ENCODE results near the gene NPC1.

Gene NPC1

GRCh38 chr18:23531912-23532311 is 54.4 kb downstream of the NPC1 start:
- no peak for DNase-seq (ENCODE audit: low read depth)
- in situ Hi-C loops (cut with HindIII; ENCODE audit: low sequenced_read_pairs), result loop anchor here (10.0 kb wide), 1 partner anchor 63 kb away; no protein-coding TSS in a partner anchor
- no peak for TF ChIP-seq CTCF (IDR thresholded peaks at IDR 0.05; ENCODE audit: low read depth, low read length, missing control alignments)
- H3K4me3 ChIP-seq (ENCODE audit: low read depth, low read length), result no peak overlapping the region

- in situ Hi-C loops (cut with HindIII; ENCODE audit: low sequenced_read_pairs), result loop anchor here (10.0 kb wide), 1 partner anchor 65 kb away; no protein-coding TSS in a partner anchor
- H3K4me3 ChIP-seq (ENCODE audit: low read depth, low read length), result no peak overlapping the region
- DNase-seq (ENCODE audit: low read depth), result no peak
- TF ChIP-seq CTCF (IDR thresholded peaks at IDR 0.05; ENCODE audit: low read depth, low read length, missing control alignments), result no peak
These were observed 56.1 kb downstream of the NPC1 start for GRCh38 chr18:23530195-23530594.

GRCh38 chr18:23529604-23530003 is 56.7 kb downstream of the NPC1 start:
- TF ChIP-seq CTCF (IDR thresholded peaks at IDR 0.05; ENCODE audit: low read depth, low read length, missing control alignments), result no peak
- in situ Hi-C loops (cut with HindIII; ENCODE audit: low sequenced_read_pairs), result loop anchor here (10.0 kb wide), 1 partner anchor 65 kb away; no protein-coding TSS in a partner anchor
- H3K4me3 ChIP-seq (ENCODE audit: low read depth, low read length), result no peak overlapping the region
- no peak for DNase-seq (ENCODE audit: low read depth)

- in situ Hi-C loops (cut with HindIII; ENCODE audit: low sequenced_read_pairs), result no loop called here
- TF ChIP-seq CTCF (IDR thresholded peaks at IDR 0.05; ENCODE audit: low read depth, low read length, missing control alignments), result no peak
- DNase-seq (ENCODE audit: low read depth), result no peak
- H3K4me3 ChIP-seq (ENCODE audit: low read depth, low read length), result no peak overlapping the region
These were observed 57.5 kb downstream of the NPC1 start for GRCh38 chr18:23528580-23529472.

- in situ Hi-C loops (cut with HindIII; ENCODE audit: low sequenced_read_pairs), result no loop called here
- no peak for TF ChIP-seq CTCF (IDR thresholded peaks at IDR 0.05; ENCODE audit: low read depth, low read length, missing control alignments)
- no peak overlapping the region for H3K4me3 ChIP-seq (ENCODE audit: low read depth, low read length)
- DNase-seq (ENCODE audit: low read depth), result no peak
These were observed 59.7 kb downstream of the NPC1 start for GRCh38 chr18:23526501-23527063.

- H3K4me3 ChIP-seq (ENCODE audit: low read depth, low read length), result no peak overlapping the region
- no peak for DNase-seq (ENCODE audit: low read depth)
- in situ Hi-C loops (cut with HindIII; ENCODE audit: low sequenced_read_pairs), result loop anchor here (25.0 kb wide), 1 partner anchor 588 kb away; no protein-coding TSS in a partner anchor
- no peak for TF ChIP-seq CTCF (IDR thresholded peaks at IDR 0.05; ENCODE audit: low read depth, low read length, missing control alignments)
These were observed 62.0 kb downstream of the NPC1 start for GRCh38 chr18:23524213-23524707.
